Right lobe of liver (tissue), 4 donors: ENCODE data around the gene RASL11A.

ENCODE experiments used
- POLR2A ChIP-seq: fragments of 450-650 bp; IDR thresholded peaks from one replicate; pipeline ENCODE4 v1.6.1; 2017; ENCODE audit warnings: antibody characterized with exemption, mild to moderate bottlenecking
- TF ChIP-seq, protein P1 (sequence below), 4 donors: fragments of 200-600 bp in 3 of 4; fragments of 450-650 bp in 1 of 4; IDR thresholded peaks; one replicate each; pipeline versions ENCODE4 v1.5.1 to v1.8.0; 2016 to 2022; ENCODE audit warnings: antibody characterized with exemption in 4 of 4, mild to moderate bottlenecking in 2 of 4
- donor health status: DM: no; HTN: no; CAD: no.
- donor health status: DM: no; HTN: no; CAD: no.
- donor health status: DM: no; HTN: yes; CAD: no.

GRCh38 chr13:27295096-27295495, 24.5 kb downstream of the RASL11A start:
- TF ChIP-seq POLR2A = no peak
- TF ChIP-seq, protein P1, sequence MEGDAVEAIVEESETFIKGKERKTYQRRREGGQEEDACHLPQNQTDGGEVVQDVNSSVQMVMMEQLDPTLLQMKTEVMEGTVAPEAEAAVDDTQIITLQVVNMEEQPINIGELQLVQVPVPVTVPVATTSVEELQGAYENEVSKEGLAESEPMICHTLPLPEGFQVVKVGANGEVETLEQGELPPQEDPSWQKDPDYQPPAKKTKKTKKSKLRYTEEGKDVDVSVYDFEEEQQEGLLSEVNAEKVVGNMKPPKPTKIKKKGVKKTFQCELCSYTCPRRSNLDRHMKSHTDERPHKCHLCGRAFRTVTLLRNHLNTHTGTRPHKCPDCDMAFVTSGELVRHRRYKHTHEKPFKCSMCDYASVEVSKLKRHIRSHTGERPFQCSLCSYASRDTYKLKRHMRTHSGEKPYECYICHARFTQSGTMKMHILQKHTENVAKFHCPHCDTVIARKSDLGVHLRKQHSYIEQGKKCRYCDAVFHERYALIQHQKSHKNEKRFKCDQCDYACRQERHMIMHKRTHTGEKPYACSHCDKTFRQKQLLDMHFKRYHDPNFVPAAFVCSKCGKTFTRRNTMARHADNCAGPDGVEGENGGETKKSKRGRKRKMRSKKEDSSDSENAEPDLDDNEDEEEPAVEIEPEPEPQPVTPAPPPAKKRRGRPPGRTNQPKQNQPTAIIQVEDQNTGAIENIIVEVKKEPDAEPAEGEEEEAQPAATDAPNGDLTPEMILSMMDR (IDR thresholded peaks at IDR 0.05) = no peak
